GM04503 (cell line): Measurements from ENCODE around the gene LMTK3.

ENCODE experiments used
- DNase-seq: peaks from one replicate; pipeline ENCODE4 v3.0.0-alpha.2; 2012; ENCODE audit warnings: low read depth

The LMTK3 gene

DNA sequence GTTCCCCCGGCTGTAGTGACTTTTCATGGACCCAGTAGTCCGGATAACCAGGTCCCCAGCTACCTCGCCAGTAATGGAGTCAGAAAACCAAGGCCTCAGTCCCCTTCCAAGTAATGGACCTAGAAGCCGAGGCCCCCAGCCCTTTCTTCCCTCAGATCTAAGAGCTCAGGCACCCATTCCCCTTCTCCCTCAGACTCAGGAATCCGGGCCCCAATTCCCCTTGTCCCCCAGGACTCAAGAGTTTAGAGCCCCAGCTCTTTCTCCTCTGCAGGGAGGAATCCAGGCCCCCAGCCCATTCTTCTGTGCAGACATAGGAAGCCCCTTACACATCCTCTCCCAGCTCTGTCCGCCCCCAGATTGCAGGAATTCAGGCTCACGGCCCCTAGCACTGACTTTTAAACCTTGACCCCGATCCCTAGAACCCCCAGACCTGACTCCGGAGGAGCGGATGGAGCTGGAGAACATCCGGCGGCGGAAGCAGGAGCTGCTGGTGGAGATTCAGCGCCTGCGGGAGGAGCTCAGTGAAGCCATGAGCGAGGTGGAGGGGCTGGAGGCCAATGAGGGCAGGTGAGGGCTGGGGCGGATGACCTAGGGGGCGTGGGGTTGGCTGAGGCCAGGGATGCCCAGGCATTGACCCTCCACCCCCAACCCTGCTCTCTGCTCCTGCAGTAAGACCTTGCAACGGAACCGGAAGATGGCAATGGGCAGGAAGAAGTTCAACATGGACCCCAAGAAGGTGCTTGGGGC is 41.5 kb downstream of the LMTK3 start:
- DNase-seq = no peak

DNA sequence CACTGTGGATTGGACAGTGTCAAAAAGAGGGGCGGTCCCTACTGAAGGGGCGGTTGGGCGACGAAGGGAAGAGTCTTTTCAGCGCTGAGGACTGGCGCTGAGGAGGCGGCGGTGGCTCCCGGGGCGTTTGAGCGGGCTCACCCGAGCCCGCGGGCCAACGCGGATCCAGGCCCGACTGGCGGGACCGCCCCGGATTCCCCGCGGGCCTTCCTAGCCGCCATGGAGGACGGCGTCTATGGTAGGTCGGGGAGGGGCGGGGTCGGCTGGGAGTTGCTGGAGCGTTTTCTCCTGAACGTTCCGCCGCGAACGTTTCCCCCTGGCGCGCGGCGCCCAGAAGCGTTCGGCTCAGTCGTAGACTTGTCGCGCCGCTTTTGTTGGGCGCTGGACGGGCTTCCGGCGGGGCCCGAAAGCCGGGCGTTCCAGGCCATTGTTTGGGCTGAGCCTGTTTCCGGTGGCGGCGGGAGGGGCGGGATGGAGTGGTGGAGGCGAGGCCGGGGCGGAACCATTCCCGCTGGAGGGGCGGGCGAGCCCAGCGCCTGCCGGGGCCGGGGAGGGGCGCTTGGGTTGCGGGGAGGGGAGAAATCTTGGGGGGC is 42.2 kb downstream of the LMTK3 start, which contains the start of gene CYTH2:
CYTH2 (plus strand) TSS at position 81 of the 593 bp plus-strand sequence; CDS start at position 220, 139 bp downstream.
- DNase-seq = no peak

DNA sequence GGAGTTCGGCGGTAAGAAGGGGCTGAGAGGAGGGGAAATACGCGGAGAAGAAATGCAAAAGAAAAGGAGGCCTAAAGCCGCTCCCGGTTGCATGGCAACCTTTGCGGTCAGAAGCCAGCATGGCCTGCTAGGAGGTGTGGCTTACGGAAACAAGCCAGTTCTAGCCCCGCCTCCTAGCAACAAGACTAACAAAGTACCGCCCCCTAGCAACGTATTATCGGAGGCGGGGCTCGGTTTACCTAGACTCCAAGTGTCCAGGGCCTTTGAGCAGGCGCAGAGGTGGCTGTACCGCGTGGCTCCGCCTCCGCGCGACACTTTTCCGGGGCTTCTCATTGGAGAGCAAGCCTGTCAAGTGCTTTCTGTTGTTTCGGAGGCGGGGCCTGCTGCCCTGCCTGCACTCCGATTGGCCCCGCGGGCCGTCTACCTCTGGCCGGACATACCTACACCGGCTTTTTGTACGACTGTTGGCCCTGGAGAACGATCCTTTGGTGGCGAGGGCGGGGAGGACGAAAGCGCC is 42.8 kb downstream of the LMTK3 start:
- peak; percentile 99 for DNase-seq

DNA sequence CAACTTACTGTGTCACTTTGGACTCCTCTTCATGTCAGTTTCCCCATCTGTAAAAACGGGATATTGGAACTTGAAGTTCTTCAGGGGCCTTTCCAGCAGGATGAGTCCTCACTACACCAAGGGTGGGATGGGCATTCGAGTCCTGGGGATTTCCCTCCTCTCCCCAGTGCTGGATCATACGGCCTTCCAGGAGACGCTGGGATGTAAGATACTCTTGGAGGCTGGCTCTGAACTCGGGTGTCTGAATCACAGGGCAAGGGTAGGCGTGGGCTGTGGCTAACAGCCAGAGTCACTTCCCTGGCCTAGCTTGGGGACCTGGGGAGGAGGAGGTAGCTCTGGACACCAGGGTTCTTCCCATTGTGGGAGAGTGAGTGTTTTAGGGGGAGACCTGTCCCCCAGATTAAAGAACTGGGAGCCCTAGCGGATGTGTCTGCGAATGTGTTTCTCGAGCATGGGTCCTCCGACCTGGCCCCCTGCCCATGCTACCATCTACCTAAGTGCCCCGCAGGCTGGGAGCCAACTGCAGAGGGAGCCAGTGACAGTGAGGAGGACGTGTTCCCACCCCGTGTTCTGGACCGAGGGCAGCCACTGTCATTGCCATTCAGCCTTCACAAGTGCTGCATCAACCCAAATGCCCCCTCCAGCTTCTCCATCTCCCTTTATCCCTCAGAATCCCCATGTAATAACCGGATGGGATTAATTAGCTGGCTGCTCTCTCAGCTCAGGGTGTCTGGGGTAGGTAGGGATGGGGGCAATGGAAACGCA is 44.9 kb downstream of the LMTK3 start:
- no peak for DNase-seq

DNA sequence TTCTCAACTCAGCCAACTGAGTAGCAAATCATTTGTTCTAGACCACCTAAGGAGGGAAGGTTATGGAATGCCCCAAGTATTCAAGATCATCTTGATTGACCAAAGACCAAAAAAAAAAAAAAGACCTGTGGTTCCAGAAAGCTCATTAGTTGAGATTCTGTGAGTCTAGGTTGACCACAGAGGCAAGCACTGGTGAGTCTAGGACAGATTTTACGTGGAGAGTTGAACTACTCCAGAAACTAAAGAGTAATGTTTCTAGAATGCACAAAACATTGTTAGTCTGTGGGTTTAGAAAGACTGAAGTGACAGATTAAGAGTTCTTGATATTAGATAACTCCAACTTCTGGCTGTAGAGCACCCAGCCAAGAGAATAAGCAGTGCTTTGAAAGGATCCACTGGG is 46.4 kb downstream of the LMTK3 start:
- DNase-seq = no peak

DNA sequence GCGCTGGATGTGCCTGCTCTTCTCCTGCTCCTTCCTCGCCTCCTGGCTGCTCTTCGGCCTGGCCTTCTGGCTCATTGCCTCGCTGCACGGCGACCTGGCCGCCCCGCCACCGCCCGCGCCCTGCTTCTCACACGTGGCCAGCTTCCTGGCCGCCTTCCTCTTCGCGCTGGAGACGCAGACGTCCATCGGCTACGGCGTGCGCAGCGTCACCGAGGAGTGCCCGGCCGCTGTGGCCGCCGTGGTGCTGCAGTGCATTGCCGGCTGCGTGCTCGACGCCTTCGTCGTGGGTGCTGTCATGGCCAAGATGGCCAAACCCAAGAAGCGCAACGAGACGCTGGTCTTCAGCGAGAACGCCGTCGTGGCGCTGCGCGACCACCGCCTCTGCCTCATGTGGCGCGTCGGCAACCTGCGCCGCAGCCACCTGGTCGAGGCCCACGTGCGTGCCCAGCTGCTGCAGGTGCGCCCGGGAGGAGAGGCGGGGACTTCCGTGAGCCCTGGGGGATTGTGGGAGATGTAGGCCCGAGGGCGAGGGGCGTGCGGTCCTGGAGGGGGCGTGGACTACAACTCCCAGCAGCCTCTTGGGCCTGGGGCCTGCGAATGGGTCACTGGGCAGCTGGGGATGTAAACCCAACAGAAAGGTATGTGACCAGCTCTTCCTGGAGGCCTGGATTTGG is 49.5 kb downstream of the LMTK3 start:
- DNase-seq = no peak

DNA sequence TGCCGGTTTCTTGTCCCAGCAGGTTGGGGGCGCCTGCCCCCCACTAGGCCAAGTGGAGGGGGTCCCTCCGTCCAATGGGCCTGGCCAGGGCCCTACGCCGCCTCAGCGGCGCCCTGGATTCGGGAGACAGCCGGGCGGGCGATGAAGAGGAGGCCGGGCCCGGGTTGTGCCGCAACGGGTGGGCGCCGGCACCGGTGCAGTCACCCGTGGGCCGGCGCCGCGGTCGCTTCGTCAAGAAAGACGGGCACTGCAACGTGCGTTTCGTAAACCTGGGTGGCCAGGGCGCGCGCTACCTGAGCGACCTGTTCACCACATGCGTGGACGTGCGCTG is 50.0 kb downstream of the LMTK3 start:
- DNase-seq = no peak

DNA sequence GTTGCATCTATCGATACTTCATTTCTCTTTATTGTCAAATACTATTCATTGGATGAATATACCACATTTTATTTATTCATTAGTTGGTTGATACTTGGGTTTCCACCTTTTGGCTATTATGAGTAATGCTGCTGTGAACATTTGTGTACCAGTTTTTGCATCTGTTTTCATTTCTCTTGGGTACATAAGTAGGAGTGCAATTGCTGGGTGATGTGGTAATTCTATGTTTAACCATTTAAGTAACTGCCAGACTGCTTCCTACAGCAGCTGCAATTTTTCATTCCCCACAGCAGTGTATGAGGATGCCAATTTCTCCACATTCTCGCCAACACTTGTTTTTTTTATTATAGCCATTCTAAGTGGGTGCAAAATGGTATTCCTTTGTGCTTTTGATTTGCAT is 53.6 kb downstream of the LMTK3 start:
- DNase-seq = no peak

DNA sequence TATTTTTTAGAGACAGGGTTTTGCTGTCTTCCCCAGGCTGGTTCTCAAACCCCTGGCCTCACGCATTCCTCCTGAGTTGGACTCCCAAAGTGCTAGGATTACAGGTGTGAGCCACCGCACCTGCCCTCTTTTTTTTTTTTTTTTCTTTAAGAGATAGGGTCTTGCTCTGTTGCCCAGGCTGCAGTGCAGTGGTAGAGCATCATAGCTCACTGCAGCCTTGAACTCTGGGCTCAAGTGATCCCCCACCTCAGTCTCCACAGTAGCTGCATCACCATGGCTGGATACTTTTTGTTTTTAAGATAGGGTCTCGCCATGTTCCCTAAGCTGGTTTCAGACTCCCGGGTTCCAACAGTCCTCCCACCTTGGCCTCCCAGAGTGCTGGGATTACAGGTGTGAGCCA is 54.8 kb downstream of the LMTK3 start:
- no peak for DNase-seq

DNA sequence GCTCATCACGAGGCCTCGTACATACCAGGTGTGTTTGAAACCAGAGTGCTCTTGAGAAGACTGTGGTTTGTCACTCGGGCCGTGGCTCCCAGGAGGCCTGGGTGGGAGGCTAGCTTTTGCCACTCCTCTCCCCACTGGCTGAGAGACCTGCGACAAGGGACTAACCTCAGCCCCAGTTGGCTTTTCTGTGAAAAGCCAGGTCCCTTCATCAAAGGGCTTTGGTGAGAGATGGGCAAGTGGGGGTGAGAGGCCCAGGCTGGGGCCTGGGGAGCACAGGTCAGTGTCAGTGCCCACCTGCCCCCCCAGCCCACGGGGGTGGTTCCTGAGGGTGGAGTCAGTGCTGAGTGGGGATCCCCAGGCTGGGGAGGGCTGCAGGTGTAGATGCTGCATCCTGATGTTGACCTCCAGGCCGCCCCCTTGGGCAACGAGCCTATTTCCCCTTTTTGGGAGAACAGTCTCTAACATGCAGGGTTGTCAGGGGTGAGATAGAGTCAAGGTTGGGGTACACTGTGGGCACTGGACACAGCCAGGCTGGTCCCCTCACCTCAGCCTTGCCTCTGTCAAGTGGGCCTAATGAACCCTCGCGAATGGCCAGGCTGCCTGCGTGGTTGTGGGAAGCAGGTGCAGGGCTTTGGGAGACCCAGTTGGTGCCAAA is 55.6 kb downstream of the LMTK3 start:
- no peak for DNase-seq

DNA sequence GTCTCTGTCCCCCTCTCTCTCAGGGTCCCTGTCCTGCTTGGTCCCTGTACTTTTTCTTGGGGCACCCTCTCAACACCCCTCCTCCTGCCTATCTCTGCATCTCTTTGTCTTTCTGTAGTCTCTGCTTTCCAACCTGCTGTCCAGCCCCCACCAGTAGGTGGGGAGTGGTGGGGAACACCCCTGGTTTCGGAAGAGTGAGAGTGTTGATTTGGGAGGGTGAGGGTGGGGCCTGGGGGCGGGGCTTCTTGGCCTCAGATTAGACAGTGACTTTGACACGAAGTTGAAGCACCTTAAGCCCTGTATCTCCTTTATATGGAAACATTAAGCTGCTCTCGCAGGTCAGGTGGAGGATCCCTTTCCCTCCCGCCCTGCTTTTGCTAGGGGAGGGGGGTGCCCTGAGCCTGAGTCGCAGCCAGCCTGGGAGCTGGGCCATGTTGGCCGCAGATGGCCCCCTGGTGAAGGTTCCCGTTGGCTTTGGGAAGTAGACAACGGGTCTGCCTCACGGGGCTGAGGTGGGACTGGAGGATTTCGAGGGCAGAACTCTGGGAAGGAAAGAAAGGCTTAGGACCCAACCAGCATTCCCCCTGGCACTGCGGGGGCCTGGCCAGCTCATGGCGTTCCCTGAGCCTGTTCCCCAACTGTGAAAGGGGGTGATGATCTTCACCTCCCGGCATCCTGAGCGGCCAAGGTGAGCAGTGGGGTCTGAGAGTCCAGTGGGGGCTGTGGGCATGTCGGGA is 56.3 kb downstream of the LMTK3 start, which contains the start of gene KCNJ14:
KCNJ14 (plus strand) TSS at position 404 of the 737 bp plus-strand sequence. CDS start 6,151 bp downstream, outside the sequence.
- no peak for DNase-seq

DNA sequence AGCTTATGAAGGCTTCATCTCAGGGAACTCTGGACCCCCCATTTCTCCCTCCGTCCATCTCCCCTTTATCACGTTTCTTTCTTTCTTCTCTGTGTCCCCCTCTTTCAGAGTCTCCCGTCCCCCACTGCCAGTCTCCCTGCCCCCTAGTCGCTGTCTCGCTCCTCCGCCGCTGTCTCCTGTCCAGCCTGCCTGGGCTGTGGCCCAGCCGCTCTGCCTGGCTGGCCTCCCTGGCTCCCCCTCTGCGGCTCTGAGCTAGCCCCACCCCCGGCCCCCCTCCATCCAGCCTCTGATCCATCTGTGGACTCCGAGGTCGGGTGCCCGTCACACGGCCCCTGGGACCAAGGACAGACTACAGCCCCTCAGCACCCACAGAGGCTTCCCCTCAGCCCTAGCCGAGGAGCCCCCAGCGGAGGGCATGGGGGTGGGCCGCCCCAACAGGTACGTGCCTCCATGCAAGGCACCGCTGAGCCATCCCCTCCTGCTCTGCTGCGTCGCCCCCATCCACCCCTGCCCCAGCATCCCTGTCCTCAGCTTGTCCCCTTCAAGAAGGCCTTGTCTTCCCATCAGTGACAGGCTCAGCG is 57.4 kb downstream of the LMTK3 start:
- no peak for DNase-seq

DNA sequence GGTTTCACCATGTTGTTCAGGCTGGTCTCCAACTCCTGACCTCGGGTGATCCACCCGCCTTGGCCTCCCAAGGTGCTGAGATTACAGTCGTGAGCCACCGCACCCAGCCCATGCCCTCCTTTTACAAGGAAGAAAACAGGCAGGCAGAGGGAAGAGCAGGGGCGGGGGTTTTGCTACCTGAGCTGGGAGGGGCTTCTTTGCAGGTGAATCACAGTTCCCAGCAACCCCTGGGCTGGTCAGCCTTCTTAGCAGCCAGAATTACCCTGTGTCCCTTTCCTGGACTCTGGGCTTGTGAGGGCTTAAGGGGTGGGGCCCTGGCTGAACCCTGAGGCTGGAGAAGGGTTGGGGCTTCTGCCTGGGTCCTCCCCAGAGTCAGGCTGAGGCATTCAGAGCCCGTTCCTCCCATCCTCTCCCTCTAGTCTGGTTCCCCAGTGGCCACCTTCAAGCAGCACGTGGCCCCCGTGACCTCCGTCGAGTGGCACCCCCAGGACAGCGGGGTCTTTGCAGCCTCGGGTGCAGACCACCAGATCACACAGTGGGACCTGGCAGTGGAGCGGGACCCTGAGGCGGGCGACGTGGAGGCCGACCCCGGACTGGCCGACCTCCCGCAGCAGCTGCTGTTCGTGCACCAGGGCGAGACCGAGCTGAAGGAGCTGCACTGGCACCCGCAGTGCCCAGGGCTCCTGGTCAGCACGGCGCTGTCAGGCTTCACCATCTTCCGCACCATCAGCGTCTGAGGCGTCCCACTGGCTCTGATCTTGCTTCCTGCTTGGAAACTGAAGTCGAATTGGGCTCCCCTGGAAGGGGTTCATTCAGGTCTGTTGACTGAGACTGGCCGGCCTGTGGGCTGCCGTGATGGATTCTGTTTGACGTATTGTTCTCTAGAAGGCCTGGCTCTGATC is 59.1 kb downstream of the LMTK3 start:
- DNase-seq = no peak

DNA sequence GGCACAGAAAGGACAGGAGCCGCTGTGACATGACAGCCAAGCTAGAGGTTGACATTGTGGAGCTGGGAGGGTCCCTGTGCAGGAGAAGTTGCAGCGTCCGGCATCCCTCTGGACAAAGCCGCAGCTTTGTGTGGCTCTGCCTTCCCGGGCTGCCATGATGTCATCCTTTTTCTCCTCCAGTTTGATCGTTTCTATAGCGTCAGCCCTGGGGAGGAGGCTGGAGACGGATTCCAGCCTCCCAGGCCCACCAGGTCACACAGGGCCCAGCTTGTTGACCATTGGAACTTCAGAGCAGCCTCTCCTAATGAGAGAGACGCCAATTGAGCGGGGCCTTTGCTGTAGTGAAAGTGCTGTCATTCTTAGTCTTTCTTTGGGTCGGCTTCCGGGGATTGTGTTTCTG is 60.0 kb downstream of the LMTK3 start:
- DNase-seq = no peak

DNA sequence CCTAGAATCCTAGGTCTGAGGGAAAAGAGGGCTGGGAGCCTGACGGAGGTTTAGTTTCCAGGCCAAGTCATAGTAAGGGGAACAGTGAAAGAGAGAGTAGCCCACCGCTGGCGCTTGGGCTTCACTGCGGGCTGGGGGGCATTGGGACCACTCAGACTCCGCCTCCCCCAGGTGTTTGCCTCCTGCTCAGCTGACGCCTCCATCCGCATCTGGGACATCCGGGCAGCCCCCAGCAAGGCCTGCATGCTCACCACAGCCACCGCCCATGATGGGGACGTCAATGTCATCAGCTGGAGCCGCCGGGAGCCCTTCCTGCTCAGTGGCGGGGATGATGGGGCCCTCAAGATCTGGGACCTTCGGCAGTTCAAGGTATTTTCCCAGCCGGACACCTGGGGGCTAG is 60.8 kb downstream of the LMTK3 start:
- no peak for DNase-seq

DNA sequence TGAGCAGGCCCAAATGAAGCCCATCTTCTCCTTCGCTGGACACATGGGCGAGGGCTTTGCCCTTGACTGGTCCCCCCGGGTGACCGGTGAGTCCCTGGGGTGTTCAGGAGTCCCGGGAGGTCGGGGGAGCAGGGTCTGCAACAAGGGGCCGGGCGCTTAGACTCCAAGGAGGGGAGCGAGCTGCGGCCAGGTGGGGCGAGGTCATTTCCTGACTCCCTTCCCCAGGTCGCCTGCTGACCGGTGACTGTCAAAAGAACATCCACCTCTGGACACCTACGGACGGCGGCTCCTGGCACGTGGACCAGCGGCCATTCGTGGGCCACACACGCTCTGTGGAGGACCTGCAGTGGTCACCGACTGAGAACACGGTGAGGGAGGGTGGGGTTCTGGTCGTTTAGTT is 61.2 kb downstream of the LMTK3 start:
- DNase-seq = no peak

DNA sequence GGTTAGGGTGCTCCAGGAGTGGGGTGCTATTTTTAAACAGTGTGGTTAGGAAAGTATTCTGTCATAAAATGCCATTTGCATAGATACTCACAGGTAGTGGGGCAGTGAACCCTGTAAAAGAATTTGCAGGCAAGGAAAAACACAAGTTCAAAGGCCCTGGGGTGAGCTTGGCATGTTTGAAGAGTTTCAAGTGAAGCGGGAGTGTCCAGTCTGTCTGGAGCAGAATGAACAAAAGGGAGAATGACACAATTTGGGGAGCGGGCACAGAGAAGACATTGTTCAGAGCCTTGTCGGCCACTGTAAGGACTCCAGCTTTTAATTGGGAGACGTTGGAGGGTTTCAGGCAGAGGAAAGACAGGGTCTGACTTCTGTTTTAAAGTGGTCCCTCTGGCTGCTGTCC is 63.1 kb downstream of the LMTK3 start:
- no peak for DNase-seq

DNA sequence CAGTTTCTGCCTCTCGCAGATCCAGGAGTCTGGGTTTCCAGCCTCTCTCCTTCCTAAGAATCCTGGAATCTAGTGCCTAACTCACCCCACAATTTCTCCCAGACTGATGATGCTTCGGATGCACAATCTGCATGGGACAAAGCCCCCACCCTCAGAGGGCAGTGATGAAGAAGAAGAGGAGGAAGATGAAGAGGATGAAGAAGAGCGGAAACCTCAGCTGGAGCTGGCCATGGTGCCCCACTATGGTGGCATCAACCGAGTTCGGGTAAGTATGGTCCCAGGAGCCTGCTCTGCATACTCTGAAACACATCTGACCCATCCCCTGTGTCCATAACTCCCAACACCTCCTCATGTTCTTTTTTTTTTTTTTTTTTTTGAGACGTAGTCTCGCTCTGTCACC is 65.1 kb downstream of the LMTK3 start:
- no peak for DNase-seq

DNA sequence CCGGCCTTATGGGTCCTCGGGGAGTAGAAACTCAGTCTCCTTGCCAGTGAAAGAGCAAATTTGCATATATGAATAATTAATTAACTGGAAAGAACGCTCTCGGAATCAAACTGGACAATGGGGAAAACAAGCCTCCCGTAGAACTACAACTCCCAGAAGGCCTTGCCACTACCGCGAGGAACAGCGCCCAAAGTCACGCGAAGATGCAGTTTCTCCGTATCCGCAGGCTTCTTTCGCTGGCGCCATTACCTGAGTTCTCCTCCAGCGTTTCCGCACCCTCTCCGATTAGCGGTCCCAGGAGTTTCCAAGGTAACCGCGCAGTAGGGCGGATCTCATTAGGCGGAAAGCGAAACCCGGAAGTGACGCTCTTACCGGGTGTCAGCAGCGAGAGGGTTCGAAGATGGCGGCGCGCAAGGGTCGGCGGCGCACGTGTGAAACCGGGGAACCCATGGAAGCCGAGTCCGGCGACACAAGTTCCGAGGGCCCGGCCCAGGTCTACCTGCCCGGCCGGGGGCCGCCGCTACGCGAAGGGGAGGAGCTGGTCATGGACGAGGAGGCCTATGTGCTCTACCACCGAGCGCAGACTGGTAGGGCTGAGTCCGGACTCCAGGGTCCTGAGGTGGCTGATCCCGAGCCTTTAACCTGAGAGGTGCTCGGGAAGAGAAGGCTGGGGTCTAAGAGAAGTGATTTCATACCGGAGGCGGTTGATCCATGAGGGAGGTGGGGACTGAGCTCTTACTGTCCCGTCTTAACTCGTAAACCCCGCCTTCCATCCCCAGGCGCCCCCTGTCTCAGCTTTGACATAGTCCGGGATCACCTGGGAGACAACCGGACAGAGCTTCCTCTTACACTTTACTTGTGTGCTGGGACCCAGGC is 65.8 kb downstream of the LMTK3 start, which contains the start of gene GRWD1:
GRWD1 (plus strand) TSS at position 378 of the 876 bp plus-strand sequence; CDS start at position 401, 23 bp downstream.
- DNase-seq = peak; percentile 85
